HFF-Myc (cell line): Measurements from ENCODE around the gene DAP.

ENCODE experiments used
- DNase-seq: peaks from one replicate; pipeline ENCODE4 v3.0.0-alpha.2; 2011; ENCODE audit warnings: low read depth; ENCODE audit errors: extremely low read depth
- H3K4me3 ChIP-seq: replicated peaks from 2 replicates; pipeline ENCODE4 v1.5.1; 2011; ENCODE audit warnings: low read depth, mild to moderate bottlenecking, control low read depth, low read length
- CTCF ChIP-seq: IDR thresholded peaks from 2 replicates; pipeline ENCODE4 v1.5.1; 2012; ENCODE audit warnings: mild to moderate bottlenecking, low read depth, low read length, control low read depth; ENCODE audit errors: missing control alignments

The DAP gene

DNA sequence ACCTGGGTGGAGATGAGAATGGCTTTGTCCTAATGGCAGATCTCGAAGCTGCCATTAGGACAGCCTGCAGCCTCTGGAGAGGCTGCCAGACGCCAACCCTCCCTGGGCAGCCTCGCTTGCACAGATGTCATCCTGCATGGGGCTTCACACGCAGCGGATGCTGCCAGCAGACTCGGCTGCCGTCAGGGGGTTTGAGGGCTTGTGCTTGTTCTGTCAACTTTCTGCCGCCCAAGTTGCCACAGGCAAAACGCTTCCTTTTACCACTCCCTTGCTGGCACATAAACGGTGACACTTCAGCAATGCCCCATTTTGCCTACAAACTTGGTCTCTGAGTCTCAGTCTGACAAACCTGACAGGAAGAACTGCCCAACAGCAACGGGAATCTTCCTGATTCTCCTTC is 24.7 kb downstream of the DAP start:
- no peak for DNase-seq
- no peak for TF ChIP-seq CTCF
- H3K4me3 ChIP-seq, result no peak overlapping the region

GRCh38 chr5:10735569-10736276 is 25.3 kb downstream of the DAP start:
- TF ChIP-seq CTCF, result no peak
- no peak for DNase-seq
- H3K4me3 ChIP-seq, result no peak overlapping the region

GRCh38 chr5:10734832-10735523 is 26.1 kb downstream of the DAP start:
- no peak for DNase-seq
- no peak for TF ChIP-seq CTCF
- H3K4me3 ChIP-seq, result no peak overlapping the region

DNA sequence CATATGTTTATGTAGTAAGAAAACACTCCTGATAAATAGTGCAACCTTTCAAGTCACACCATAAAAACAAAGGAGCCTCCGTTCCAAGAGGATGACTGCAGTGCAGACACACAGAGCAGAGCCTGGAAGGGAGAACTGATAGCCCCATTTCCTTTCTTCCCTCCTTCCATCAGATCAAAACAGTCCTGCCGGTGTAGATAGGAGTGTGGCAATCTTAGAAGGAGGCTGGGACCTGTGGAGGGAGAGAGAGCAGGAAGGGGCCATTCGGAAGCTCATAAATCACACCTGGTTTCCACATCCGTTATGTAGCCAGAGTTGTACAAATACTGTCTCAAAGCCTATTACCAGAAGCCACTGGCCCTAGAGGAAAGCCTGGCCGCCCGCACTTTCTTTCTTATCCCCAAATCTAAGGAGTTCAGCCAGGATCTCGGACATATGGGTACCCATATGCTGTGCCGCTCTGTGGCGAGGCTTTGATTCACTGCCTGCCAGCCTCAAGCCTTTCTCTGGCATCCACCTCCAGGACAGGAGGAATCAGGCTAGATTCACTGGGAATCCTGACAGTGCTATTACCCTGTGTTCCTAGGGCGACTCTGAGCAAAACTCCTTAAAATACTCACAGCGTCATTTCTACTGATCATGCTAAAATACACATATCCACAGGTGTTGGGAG is 26.9 kb downstream of the DAP start:
- no peak for DNase-seq
- no peak overlapping the region for H3K4me3 ChIP-seq
- TF ChIP-seq CTCF, result no peak

GRCh38 chr5:10733426-10733825 is 27.6 kb downstream of the DAP start:
- DNase-seq, result no peak
- no peak overlapping the region for H3K4me3 ChIP-seq
- TF ChIP-seq CTCF, result no peak

DNA sequence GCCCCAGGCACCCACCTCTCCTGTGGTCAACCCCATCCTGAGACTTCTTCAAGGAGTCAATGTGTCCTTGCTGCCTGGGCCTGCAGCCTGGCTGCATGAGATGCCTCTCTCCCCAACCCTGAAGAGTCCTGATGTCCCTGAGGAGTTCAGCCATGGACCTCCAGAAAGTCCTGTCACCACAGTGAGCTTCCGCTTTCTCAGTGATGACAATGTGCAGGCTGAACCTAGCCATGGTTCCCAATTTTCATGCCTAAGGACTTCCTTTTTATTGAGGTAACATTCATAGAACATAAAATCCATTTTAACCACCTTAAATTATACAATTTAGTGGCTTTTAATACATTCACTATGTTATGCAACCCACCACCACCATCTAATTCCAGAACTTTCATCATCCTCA is 29.1 kb downstream of the DAP start:
- no peak for TF ChIP-seq CTCF
- H3K4me3 ChIP-seq, result no peak overlapping the region
- DNase-seq, result no peak

GRCh38 chr5:10730043-10730351 is 31.0 kb downstream of the DAP start:
- no peak for TF ChIP-seq CTCF
- DNase-seq, result no peak
- H3K4me3 ChIP-seq, result no peak overlapping the region
